SK-N-SH (cell line): ENCODE data around the gene PEMT.

Source experiments
- JUND ChIP-seq: IDR thresholded peaks from 2 replicates; pipeline ENCODE4 v1.4.0; 2012
- YY1 ChIP-seq: IDR thresholded peaks from 2 replicates; pipeline ENCODE4 v1.4.0; 2012; ENCODE audit warnings: low read depth, mild to moderate bottlenecking

- TF ChIP-seq JUND (no peak), YY1 (no peak)
Measured at GRCh38 chr17:17595755-17596154, 4.2 kb upstream of the PEMT start.
